C4-2B (cell line): Measurements from ENCODE around the gene MBTD1.

Experiments used
- CTCF ChIP-seq: fragments of 450-650 bp; conservative IDR thresholded peaks from 2 replicates; pipeline ENCODE4 v1.5.1; 2017; ENCODE audit warnings: mild to moderate bottlenecking
- ZFX ChIP-seq: fragments of 450-650 bp; IDR thresholded peaks from 2 replicates; pipeline ENCODE4 v1.6.1; 2017

GRCh38 chr17:51133365-51133764 is 126.5 kb downstream of the MBTD1 start:
- TF ChIP-seq CTCF (no peak), ZFX (no peak)
